Measurements from ENCODE around the gene AKT3. TPM values are rescaled to one million over a fixed set of nuclear protein-coding genes. Genes with fewer than 3 reads are reported as not detected.

The AKT3 gene
- polyA plus RNA-seq, 1 donor (not counting 4 experiments of a cell fraction or from before 2014, with no cell fraction given), result 2.9 TPM

DNA sequence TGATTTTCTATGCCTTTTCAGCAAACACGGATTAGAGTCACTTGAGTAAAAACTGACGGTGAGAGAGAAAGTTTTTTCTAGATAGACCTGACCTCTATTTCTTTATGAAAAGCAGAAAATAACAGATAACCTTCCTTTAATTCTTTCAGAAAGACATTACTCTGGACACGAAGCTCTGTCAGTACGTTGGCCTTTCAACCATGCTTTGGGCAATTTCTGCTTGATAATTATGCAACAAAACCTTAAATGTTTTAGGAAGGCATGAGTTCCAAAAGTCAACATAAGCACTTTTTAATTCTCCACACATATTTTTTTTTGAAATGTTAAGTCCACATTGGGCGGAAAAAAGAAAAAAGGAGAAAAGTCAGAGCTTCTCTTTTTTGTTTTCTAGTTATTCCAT is 137.8 kb downstream of the AKT3 start:
- H3K79me2 ChIP-seq (ENCODE audit: control insufficient read depth, insufficient read depth, low read length), result no peaks in the 10 kb centered on the region

DNA sequence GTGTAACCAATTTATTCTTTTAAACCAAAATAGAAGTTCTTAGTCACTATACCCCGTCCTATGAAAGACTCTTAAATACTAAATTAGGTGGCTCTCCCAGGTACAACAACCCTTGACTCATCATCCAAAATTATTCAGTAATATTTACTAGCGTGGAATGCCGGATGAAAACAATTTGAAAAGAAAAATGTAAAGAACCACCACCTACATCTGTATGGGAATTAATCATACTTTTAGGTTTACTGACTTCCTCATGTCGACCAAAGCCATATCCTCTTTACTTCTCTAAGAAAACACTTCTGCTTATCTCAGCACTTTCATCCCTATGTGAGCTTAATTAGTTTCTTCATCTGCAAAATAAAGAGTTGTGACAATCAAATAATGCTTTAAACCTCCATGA is 139.6 kb downstream of the AKT3 start:
- TF ChIP-seq EZH2 (IDR thresholded peaks at IDR 0.05; ENCODE audit: low read length), result no peak
- TF ChIP-seq, protein P1, sequence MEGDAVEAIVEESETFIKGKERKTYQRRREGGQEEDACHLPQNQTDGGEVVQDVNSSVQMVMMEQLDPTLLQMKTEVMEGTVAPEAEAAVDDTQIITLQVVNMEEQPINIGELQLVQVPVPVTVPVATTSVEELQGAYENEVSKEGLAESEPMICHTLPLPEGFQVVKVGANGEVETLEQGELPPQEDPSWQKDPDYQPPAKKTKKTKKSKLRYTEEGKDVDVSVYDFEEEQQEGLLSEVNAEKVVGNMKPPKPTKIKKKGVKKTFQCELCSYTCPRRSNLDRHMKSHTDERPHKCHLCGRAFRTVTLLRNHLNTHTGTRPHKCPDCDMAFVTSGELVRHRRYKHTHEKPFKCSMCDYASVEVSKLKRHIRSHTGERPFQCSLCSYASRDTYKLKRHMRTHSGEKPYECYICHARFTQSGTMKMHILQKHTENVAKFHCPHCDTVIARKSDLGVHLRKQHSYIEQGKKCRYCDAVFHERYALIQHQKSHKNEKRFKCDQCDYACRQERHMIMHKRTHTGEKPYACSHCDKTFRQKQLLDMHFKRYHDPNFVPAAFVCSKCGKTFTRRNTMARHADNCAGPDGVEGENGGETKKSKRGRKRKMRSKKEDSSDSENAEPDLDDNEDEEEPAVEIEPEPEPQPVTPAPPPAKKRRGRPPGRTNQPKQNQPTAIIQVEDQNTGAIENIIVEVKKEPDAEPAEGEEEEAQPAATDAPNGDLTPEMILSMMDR (optimal IDR thresholded peaks at IDR 0.05 in 1 of 3, IDR thresholded peaks at IDR 0.05 in 1 of 3, conservative IDR thresholded peaks at IDR 0.05 in 1 of 3; ENCODE audit: extremely low read depth in 1 of 3, insufficient read depth in 2 of 3, low read length in 3 of 3), result no peak
- no peaks in the 10 kb centered on the region for H3K9me1 ChIP-seq (ENCODE audit: control insufficient read depth, extremely low read depth, insufficient read depth, low read length)
- H3K4me3 ChIP-seq (ENCODE audit: control insufficient read depth in 2 of 3, extremely low read depth in 1 of 3, insufficient read depth in 2 of 3, low read depth in 1 of 3, low read length in 3 of 3), result no peak overlapping the region
- dilution Hi-C loops (cut with MboI; ENCODE audit: extremely low pct_ligation_motif_present, low sequenced_read_pairs), result no loop called here
- H3K27me3 ChIP-seq (ENCODE audit: control insufficient read depth, extremely low read depth, insufficient read depth, low read length), result no peaks in the 10 kb centered on the region
- H3K79me2 ChIP-seq (ENCODE audit: control insufficient read depth, insufficient read depth, low read length), result no peaks in the 10 kb centered on the region
- H3K36me3 ChIP-seq (ENCODE audit: control insufficient read depth in 2 of 2, extremely low read depth in 1 of 2, insufficient read depth in 2 of 2, low read length in 2 of 2), result no peaks in the 10 kb centered on the region
- H3K4me1 ChIP-seq (ENCODE audit: control insufficient read depth, extremely low read depth, insufficient read depth, low read length), result no peaks in the 10 kb centered on the region
- DNase-seq (ENCODE audit: low read depth, low spot score) (no peak), FAIRE-seq (no peak)
- no peak overlapping the region for H2AFZ ChIP-seq (ENCODE audit: control insufficient read depth, low read length)
- H3K27ac ChIP-seq (ENCODE audit: control insufficient read depth, insufficient read depth, low read length), result no peak overlapping the region
- no peak overlapping the region for H3K9ac ChIP-seq (ENCODE audit: control insufficient read depth, extremely low read depth, insufficient read depth, low read length)
- H3K4me2 ChIP-seq (ENCODE audit: control insufficient read depth, extremely low read depth, insufficient read depth, low read depth, low read length), result no peak overlapping the region
- H3K9me3 ChIP-seq (ENCODE audit: control insufficient read depth, low read depth, low read length), result no peaks in the 10 kb centered on the region
- no peaks in the 10 kb centered on the region for H4K20me1 ChIP-seq (ENCODE audit: control insufficient read depth, extremely low read depth, insufficient read depth, low read length)

More for the DNA sequence above, 137.8 kb downstream of the AKT3 start:
- H4K20me1 ChIP-seq (ENCODE audit: control insufficient read depth, extremely low read depth, insufficient read depth, low read length), result no peaks in the 10 kb centered on the region
- no peak overlapping the region for H3K4me2 ChIP-seq (ENCODE audit: control insufficient read depth, extremely low read depth, insufficient read depth, low read depth, low read length)
- H3K36me3 ChIP-seq (ENCODE audit: control insufficient read depth in 2 of 2, extremely low read depth in 1 of 2, insufficient read depth in 2 of 2, low read length in 2 of 2), result no peaks in the 10 kb centered on the region
- no peak for FAIRE-seq
- no peaks in the 10 kb centered on the region for H3K4me1 ChIP-seq (ENCODE audit: control insufficient read depth, extremely low read depth, insufficient read depth, low read length)
- TF ChIP-seq, protein P1 (optimal IDR thresholded peaks at IDR 0.05 in 1 of 3, IDR thresholded peaks at IDR 0.05 in 1 of 3, conservative IDR thresholded peaks at IDR 0.05 in 1 of 3; ENCODE audit: extremely low read depth in 1 of 3, insufficient read depth in 2 of 3, low read length in 3 of 3), result no peak
- no peak for TF ChIP-seq EZH2 (IDR thresholded peaks at IDR 0.05; ENCODE audit: low read length)
- H3K4me3 ChIP-seq (ENCODE audit: control insufficient read depth in 2 of 3, extremely low read depth in 1 of 3, insufficient read depth in 2 of 3, low read depth in 1 of 3, low read length in 3 of 3), result no peak overlapping the region
- dilution Hi-C loops (cut with MboI; ENCODE audit: extremely low pct_ligation_motif_present, low sequenced_read_pairs), result no loop called here
- DNase-seq (ENCODE audit: low read depth, low spot score), result no peak
- no peaks in the 10 kb centered on the region for H3K9me3 ChIP-seq (ENCODE audit: control insufficient read depth, low read depth, low read length)
- no peak overlapping the region for H3K27ac ChIP-seq (ENCODE audit: control insufficient read depth, insufficient read depth, low read length)
- no peaks in the 10 kb centered on the region for H3K27me3 ChIP-seq (ENCODE audit: control insufficient read depth, extremely low read depth, insufficient read depth, low read length)
- H3K9me1 ChIP-seq (ENCODE audit: control insufficient read depth, extremely low read depth, insufficient read depth, low read length), result no peaks in the 10 kb centered on the region
- no peak overlapping the region for H2AFZ ChIP-seq (ENCODE audit: control insufficient read depth, low read length)
- no peak overlapping the region for H3K9ac ChIP-seq (ENCODE audit: control insufficient read depth, extremely low read depth, insufficient read depth, low read length)
